ENCODE measurements around the gene RPP25. TPM values are rescaled to one million over a fixed set of nuclear protein-coding genes. Genes with fewer than 3 reads are reported as not detected.

RPP25 gene, protein sequence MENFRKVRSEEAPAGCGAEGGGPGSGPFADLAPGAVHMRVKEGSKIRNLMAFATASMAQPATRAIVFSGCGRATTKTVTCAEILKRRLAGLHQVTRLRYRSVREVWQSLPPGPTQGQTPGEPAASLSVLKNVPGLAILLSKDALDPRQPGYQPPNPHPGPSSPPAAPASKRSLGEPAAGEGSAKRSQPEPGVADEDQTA
- total RNA-seq: 2.1 TPM

DNA sequence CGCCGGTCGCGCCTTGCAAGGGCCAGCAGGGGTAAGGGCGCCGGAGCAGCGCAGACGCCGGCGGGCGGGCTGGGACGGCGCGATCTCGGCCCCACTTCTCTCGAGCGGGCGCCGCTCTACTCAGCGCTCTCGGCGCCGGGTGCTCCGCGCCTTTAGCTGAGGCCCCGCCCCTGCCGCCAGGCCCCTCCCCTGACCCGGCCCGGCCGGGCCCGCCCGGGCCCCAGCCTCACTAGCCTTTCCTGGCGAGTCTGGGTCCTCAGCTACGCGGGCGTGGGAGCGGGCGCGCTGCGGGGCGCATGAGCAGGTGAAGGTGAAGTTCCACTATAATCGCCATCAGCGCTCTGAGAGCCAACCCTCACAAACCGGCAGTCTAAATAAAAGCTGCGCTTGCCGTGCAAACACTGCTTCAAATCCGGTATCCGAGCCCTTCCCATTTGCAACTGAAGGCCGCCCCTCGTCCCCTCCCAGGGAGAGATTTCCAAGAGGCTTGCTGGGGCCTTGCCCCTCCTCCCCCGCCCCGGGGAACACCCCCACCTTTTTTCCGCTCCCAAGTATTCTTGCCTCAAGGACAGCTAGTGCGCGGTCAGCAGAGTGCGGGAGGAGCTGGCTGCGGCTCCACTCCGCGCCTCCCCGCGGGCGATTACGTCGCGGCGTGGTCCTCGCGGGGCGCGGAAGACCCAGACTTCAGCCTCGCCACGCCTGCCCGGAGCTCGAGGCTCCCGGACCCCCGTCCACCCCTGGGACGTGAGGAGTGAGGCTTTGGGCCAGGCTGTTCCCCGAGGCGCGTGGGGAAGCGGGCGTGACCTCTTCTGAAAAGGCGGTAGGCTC, at the start of gene RPP25:
Gene RPP25, minus strand, starts transcription at position 125 of the 828 bp plus-strand sequence. CDS start 189 bp downstream, outside the sequence.
- peak; percentile 65 for DNase-seq

DNA sequence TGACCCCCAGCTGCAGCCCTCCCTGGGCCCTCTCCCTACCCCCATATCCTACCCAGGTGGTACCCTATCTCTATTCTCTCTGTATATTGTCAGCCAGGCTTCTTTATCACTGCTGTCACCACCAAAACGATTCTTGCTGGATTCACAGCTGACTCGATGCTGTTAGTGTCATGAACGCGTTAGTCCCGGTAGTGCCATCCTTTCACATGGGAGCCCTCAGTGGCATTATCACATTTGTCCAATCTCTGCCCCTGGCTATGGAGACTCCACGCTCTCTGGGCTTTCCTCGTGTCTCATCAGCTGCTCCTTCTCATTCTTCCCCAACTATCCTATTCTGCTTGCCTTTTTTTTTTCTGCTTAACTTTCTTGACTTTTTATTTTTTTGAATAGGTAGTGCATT, 45.8 kb upstream of the RPP25 start:
- DNase-seq: no peak

DNA sequence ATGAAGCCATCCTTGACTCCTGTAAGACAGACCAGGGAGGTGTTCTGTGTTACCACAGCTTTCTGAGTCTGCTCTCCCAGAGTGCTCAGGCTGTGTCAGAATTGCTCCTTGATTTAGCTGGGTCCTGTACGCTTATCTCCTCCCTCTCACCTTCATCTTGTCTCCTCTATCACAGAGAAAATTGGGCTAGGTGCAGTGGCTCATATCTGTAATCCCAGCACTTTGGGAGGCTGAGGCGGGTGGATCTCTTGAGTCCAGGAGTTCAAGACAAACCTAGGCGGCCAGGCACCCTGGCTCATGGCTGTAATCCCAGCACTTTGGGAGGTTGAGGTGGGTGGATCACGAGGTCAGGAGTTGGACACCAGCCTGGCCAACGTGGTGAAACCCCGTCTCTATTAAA, 44.7 kb upstream of the RPP25 start:
- no peak for DNase-seq

DNA sequence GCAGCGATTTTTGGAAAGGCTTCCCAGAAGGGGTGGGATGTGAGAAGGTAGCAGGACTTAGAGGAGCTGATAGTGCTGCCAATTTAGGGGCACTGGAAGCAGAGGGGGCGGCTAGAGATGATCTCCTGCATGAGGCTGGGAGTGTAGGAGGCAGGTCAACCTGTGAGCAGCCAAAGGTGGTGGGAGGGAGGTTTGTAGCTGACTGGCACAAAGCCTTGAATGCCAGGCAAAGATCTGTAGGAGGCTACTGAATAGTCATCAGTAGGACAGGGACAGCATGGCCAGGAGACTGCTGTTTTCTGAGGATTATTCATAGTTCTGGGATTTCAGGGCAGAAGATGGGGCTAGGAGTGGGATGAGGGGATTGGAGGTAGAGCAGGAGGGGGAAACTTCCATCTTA, 41.0 kb upstream of the RPP25 start:
- DNase-seq: no peak

DNA sequence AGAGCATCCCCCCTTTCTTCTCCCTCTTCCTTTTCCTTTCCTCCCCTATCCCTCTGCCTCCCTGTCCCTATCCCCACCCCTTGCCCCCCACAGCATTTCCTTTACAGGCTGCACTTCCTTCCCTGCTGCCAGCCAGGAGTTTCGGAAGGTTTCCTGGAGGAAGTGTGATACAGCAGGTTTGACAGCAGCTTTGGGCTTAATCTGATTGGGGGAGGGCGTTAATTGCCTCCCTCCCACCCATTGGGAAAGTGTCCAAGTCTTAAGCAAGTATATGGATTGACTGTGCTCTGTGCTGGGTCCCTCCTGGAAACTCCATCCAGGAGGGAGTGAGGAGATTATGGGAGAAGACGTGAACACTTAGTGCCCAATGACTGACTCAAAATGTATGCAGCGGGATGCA, 40.6 kb upstream of the RPP25 start:
- no peak for DNase-seq

DNA sequence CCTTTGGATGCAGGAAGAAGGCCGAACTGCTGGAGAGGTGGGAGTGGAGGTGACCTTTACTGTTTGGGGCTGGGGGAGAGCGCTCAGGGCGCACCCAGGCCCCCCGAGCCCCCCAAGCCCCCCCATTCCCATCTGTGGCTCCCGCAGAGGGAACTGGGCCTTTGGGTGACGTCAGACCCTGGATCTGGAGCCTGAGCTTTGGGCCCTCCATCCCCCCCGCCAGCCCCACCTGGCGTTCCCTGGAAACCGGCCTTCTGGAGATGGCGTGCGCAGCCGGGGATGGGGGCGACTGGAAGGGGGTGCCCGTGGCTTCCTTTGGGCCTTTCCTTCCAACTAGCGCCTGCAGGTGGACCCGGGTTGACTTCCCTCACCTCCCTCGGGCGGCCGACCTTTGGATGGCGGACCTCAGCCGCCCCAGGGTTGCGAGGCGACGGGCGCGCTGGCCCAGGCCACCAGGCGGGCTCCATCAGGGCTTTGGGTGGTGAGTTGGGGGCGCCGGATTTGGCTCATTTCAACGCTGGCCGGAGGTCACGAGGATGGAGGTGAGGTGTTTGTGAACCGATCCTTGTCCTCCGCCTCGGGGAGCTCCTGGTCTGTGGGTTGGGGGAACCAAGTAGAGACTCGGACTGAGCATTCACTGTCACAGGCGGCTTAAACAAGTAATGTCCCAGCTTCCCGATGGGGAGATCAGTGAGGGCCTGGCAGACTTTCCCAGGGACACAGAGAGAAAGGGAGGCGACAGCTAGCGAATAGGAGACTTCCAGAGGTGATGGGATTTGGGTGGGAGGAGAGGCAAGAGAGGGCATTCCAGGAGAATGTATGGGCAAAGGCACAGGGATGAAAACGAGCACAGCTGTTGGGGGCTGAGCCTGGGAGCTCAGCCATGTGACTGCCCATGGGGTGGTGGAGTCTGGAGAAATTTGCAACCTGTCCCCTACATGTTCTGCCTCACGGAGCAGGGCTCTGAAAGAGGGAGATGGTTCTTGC, 39.5 kb upstream of the RPP25 start:
- DNase-seq: no peak

DNA sequence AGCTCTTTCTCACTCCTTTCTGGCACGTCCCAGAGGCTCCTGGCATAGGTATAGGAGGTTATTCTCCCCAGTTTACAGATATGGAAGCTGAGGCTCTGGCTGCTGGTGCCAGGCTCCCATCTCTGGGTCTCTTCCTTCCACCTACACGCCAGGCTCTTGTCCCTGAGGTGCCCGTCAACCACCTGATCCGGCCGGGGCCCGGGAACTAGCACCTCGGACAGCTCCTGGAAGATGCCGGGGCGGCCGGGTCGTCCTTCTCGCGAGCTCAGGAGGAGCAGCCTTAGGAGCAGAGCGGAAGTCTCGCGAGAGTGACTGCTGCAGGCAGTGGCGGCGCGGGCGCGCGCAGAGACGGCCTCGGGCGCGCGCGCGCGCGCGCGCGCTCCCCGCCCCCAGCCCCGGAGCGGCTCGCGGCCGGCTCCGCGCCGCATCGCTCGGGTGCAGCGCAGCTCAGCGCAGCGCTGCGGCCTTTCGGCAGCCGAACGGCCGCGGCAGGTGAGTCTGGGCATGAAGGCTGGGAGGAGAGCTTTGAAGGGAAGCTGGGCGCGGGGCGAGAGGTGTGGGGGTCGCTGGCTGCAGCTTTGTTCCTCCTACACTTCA, 38.7 kb upstream of the RPP25 start, which contains the start of gene SCAMP5:
Gene SCAMP5, plus strand, starts transcription at position 382 of the 597 bp plus-strand sequence. CDS start 16,277 bp downstream, outside the sequence.
- DNase-seq: peak; percentile 88

DNA sequence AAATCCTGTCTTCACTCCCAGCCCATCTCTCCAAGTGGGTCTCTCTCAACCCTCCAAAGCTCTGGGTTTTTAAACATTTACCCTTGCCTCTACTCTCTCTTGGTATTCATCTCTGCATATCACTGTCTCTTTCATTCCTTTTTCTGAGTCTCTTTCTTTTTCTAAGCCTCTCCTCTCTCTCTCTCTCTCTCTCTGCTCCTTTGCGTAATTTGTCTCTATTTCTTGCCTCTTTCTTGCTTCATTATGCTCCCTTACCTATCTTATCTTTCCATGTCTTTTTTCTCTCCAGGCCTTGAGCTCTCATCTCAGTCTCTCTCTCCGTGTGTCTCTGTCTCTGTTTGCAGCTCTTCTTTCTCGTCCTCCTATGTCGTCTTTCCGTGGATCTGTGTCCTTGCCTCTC, 38.1 kb upstream of the RPP25 start:
- DNase-seq: no peak

DNA sequence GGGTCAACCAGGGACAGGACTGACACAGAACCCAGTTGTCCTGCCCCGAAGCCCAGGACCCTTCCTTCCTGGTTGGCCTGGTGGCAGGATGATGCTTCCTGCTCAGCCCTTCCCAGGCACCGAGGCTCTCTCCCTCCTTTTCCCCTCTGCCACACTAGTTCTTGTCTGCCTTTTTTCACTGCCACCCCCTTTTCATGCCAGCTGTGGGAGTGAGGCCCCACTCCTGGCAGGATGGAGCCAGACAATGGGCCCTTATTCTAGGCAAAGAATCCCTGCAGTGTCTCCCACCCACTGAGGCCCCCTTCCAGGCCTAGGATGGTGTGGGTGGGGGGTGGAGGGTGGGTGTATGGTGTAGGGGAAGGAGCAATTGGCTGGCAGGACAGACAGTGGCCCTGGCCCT, 37.7 kb upstream of the RPP25 start:
- DNase-seq: no peak

DNA sequence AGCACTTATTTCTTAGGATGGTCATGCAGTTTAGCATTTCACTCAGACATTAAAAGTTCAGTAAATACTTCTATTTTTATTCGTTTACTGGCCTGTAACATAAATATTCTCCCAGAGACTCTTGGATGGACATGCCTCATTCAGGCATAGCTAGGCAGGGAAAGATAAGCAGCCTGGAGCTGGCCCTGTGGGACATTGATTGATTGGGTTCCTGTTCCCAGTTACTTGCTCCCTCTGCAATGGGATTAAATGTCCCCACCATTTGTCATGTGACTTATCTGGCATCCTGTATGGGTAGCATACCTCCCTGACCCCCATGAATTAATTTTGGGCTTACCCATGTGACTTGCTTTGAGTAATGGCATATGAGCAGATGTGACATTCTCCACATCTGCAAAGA, 36.0 kb upstream of the RPP25 start:
- no peak for DNase-seq

DNA sequence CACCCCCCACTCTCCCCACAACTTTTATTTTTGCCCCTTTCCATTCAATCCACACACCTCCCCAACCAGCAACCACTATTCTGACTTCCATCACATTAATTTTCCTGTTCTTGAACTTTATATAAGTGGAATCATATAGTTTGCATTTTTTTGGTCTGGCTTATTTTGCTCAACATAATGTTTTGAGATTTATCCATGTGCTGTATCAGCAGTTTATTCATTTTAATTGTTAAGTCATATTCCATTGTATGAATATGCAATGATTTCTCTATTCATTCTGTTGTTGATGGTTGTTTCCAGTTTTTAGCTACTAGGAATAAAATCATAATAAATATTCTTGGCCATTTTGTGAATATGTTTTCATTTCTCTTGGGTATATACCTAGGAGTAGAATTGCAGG, 33.0 kb upstream of the RPP25 start:
- DNase-seq: no peak

DNA sequence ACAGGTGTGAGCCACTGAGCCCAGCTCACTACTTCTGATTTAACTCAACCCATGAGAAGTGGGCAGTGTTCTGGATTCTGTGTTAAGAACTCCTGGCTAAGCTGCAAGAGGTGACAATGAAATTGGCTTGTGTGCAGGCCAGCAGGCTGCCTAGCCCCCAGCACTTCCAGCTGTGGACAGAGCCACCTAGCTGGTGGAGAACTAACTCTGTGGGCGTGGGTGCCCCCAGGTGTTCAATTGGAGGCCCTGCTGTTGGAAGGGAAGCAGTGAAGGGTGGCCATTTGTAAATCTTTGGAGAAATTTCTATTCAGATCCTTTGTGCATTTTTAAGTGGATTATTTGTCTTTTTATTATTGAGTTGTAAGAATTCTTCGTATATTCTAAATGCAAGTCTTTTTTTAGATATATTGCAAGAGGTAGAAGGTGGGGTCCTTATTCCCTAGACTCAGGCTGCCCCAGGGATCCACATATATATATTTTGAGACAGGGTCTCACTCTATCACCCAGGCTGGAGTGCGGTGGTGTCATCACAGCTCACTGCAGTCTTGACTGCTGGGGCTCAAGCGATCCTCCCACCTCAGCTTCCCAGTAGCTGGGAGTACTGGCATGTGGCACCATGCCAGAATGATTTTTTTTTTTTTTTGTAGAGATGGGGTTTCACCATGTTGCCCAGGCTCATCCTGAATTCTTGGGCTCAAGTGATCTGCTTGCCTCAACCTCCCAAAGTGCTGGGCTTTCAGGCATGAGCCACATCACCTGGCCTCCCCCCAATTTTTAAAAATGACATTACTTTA, 31.6 kb upstream of the RPP25 start:
- DNase-seq: no peak

DNA sequence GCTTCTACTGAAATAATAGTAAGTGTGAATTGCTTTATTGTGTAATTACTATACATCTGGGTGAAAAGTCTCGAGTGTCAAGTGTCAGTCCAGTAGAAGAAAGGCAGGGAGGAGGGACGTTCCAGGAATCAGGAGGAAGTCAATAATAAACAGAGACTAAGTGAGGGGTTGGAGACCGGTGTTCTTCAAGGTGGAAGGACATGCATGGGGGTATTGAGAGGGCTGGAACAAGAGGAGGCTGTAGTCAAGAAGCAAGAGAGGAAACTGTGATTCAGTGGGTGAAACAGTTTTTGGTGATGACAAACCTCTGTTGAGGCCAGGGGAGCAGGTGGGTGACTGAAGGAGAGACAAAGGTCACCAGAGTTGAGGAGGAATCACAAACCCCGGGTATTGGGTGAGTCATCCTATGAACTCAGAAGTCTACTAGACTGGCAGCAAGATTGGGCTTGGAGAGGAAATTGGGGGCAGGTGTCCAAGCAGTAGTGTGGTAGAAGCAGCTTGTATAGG, 27.2 kb upstream of the RPP25 start:
- DNase-seq: no peak

DNA sequence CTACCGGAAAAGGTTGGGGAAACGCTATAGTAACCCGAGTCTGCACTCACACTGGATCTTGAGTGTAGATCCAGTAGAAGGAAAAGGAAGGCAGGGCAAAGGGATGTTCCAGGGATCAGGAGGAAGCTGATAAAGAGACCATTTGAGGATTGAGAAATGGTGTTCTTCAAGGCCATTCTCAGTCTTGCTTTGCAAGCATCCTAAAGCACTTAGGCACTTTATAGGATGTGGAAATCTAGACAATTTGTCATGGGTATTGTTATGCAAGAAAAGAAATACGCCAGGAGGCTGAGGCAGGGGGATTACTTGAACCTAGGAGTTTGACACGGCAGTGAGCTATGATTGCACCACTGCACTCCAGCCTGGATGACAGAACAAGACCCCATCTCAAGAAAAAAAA, 25.6 kb upstream of the RPP25 start:
- DNase-seq: no peak

DNA sequence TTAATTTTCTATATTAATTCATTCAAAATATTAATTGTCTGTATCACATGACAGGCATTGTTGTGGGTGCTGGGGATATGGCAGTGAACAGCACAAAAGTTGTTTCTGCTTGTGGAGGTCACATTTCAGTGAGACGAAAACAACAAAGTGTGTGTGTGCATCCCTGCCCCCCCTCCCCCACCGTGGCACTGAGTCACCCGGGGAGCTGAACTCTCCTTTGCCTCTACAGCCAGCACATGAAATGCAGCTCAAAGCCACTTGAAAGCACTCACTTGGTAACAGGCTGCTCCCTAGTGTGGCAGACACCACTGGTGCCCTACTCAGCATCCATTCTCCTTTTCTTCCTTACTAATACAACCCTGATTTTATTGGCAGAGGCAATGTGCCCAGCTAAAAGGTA, 21.9 kb upstream of the RPP25 start:
- DNase-seq: no peak

DNA sequence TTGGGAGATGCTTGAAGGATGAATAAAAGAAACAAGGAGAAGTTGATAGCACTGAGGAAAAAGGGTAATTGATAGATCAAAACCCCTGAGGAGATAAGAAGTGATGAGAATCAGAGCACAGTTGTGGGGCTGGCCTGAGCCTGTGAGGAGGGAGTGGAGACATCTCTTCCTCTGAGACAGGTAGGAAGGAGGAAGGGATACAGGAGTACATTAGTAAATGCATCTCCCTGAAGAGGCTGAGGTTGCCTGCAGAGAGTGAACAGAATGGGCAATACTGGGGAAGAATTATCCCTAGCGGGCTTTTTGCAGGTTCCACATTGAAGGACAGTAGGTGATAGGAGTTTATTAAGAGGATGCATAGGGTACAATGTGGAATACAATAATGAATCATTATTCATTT, 21.5 kb upstream of the RPP25 start:
- DNase-seq: no peak

DNA sequence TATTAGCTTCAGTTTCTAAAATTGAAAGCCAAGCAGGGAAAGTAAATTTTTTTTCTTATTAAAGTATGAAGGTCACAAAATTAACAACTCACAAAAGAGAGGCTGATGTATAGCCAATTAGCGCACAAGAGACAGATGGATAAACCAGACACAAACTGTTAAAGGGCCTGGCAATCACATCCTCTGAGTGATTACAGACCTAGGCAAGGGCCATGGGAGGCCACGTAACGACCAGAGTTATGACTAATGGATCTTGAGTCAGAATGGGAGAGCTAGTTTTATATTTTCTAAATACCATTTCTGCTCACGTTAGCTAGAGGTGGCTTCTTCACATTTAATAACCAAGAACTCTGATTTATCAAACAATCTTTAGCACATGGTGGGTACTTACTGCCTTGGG, 21.0 kb upstream of the RPP25 start:
- DNase-seq: no peak

DNA sequence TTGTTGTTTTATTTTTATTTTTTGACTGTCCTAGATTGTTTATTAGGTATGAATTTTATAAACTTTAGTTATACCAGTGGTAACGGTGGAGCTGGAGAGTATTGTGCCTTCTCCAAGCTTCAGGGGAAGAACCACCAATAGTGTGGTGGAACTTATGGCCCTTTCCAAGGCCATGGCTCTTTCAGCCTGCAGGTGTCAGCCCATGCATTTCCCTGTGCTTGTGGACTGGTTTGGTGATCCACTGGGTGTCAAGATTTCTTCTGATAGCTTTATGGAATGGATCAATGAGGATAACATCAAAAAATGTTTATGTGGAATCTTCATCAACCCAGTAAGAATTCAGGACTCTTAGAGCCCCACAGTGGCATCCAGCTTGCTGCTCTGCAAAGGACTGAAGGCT, 19.6 kb upstream of the RPP25 start:
- no peak for DNase-seq

DNA sequence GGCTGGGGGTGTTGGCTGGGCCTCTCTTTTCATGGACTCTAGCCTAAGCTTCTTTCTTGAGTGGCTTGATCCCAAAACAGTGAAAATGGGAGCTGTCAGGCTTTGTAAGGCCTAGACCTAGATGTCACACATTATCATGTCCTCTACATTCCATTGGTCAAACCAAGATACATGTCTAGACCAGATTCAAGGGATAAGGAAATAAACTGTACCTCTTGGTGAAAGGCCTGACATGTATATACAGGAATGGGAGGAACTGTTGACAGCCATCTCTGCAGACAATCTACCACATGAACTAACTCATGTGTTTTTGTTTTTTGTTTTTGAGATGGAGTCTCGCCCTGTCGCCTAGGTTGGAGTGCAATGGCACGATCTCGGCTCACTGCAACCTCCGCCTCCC, 11.1 kb upstream of the RPP25 start:
- no peak for DNase-seq

DNA sequence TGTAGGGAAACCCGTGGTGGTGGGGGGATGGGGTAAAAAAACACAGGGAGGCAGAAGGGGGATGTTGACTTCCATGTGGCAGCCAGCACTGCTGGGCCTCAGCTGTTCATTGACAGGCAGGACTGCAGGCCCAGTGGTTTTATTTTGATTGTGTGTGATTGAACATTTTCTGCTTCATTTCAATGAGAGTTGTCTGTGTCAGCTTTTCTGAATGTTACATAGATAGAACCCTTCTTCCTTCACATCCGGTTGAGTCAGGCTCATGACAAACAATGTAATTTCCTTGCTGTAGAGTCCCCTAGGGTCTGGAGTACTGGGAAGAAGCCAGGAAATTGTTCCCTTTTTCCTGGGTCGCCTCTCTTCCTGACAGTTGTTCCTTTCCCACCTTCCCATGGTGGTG, 8.2 kb upstream of the RPP25 start:
- peak; percentile 36 for DNase-seq

DNA sequence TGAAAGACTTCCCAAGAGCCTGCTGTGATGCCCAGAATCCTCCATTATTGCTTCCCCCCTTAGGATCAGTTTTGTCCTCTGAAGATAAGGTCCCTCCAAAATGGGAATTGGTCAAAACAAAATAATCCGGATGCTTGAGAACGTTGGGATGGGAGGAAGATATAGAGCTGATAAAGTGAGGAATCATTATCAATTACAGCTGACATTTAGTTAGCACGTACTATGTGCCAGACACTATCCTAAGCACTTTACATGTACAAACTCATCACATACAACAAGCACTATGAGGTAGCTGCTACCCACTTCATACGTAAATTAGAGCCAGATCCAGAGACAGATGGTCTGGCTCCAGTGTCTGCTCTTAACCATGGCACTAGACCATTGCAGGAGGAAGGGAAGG, 6.6 kb upstream of the RPP25 start:
- DNase-seq: no peak

Data from skin of body (tissue), 2 donors.